Measurements from ENCODE around the gene PTOV1.

GRCh38 chr19:49856574-49857021, 5.6 kb downstream of the PTOV1 start:
- no peak for TF ChIP-seq CTCF (IDR thresholded peaks at IDR 0.05)
- TF ChIP-seq POLR2A (IDR thresholded peaks at IDR 0.05) = no peak
- TF ChIP-seq EP300 (IDR thresholded peaks at IDR 0.05) = no peak

Measured in gastroesophageal sphincter (tissue), 3 donors.